Keratinocyte (primary cell): Measurements from ENCODE around the gene NR1D2. TPM values are rescaled to one million over a fixed set of nuclear protein-coding genes. Genes with fewer than 3 reads are reported as not detected.

ENCODE experiments used
- DNase-seq: peaks from one replicate; pipeline ENCODE4 v3.0.0-alpha.2; 2011; ENCODE audit warnings: low read depth, missing footprints, low spot score
- FAIRE-seq: peaks from 2 replicates; lab custom pipeline; 2011; peaks lifted over from hg19 to GRCh38; lab: Jason Lieb, UNC
- H2AFZ ChIP-seq: 2 replicates; pipeline ENCODE4 v1.6.0; 2012; ENCODE audit warnings: low read length, control low read depth, inconsistent platforms; ENCODE audit not compliant: control insufficient read depth
- H3K27ac ChIP-seq: 2 replicates; pipeline ENCODE4 v1.5.1; 2011; ENCODE audit warnings: low read length; ENCODE audit not compliant: control insufficient read depth, insufficient read depth
- H3K27me3 ChIP-seq: 3 replicates; pipeline ENCODE4 v1.6.0; 2011; ENCODE audit warnings: low read length; ENCODE audit not compliant: control insufficient read depth, insufficient read depth; ENCODE audit errors: extremely low read depth
- H3K36me3 ChIP-seq, 2 experiments: 2 replicates in 1 of 2; 3 replicates in 1 of 2; pipeline ENCODE4 v1.5.1; 2011; ENCODE audit warnings: low read length in 2 of 2, mild to moderate bottlenecking in 1 of 2; ENCODE audit not compliant: control insufficient read depth in 2 of 2, insufficient read depth in 2 of 2; ENCODE audit errors: extremely low read depth in 1 of 2
- H3K4me1 ChIP-seq: 3 replicates; pipeline ENCODE4 v1.5.1; 2011; ENCODE audit warnings: low read length; ENCODE audit not compliant: control insufficient read depth, insufficient read depth; ENCODE audit errors: extremely low read depth
- H3K4me2 ChIP-seq: 3 replicates; pipeline ENCODE4 v1.6.0; 2011; ENCODE audit warnings: low read depth, low read length; ENCODE audit not compliant: control insufficient read depth, insufficient read depth; ENCODE audit errors: extremely low read depth
- H3K4me3 ChIP-seq, 3 experiments: fragments of 200-600 bp in 1 of 3; sonication (generic) in 1 of 3; 2 replicates in 2 of 3; 3 replicates in 1 of 3; pipeline ENCODE4 v1.5.1; 2011 to 2016; ENCODE audit warnings: low read length in 3 of 3, mild to moderate bottlenecking in 3 of 3, control low read depth in 2 of 3, inconsistent platforms in 1 of 3, low read depth in 1 of 3, mixed read lengths in 1 of 3, mixed run types in 1 of 3, moderate library complexity in 1 of 3; ENCODE audit not compliant: control insufficient read depth in 2 of 3, insufficient read depth in 2 of 3; ENCODE audit errors: extremely low read depth in 1 of 3
- H3K79me2 ChIP-seq: 2 replicates; pipeline ENCODE4 v1.6.0; 2012; ENCODE audit warnings: low read length; ENCODE audit not compliant: control insufficient read depth, insufficient read depth
- H3K9ac ChIP-seq: 3 replicates; pipeline ENCODE4 v1.6.0; 2011; ENCODE audit warnings: low read length; ENCODE audit not compliant: control insufficient read depth, insufficient read depth; ENCODE audit errors: extremely low read depth
- H3K9me1 ChIP-seq: 3 replicates; pipeline ENCODE4 v1.6.0; 2011; ENCODE audit warnings: low read length; ENCODE audit not compliant: control insufficient read depth, insufficient read depth; ENCODE audit errors: extremely low read depth
- H3K9me3 ChIP-seq: 2 replicates; pipeline ENCODE4 v1.5.1; 2012; ENCODE audit warnings: low read depth, low read length; ENCODE audit not compliant: control insufficient read depth
- H4K20me1 ChIP-seq: 3 replicates; pipeline ENCODE4 v1.6.0; 2011; ENCODE audit warnings: low read length; ENCODE audit not compliant: control insufficient read depth, insufficient read depth; ENCODE audit errors: extremely low read depth
- EZH2 ChIP-seq: IDR thresholded peaks from one replicate; pipeline ENCODE4 v1.6.1; 2012; ENCODE audit warnings: inconsistent platforms, mild to moderate bottlenecking, low read length, moderate library complexity
- dilution Hi-C: fragments of 300-500 bp; cut with MboI; formaldehyde crosslinking; loops from one replicate; pipeline ENCODE4 v1.7.0; 2020; ENCODE audit warnings: low sequenced_read_pairs; ENCODE audit not compliant: extremely low pct_ligation_motif_present
- polyA plus RNA-seq, 5 experiments: library from polyadenylated mRNA; depleted of rRNA in 3 of 5; stranded (reverse) in 3 of 5; stranded (forward) in 1 of 5; unstranded in 1 of 5; fragments of >200 nt; gene quantifications; 1 replicate in 1 of 5; 2 replicates in 3 of 5; 3 replicates in 1 of 5; pipeline versions ENCODE4 v1.2.1 to v1.2.3, GENCODE V29; 2011 to 2012; ENCODE audit warnings: missing spikeins in 2 of 5, low read depth in 1 of 5, low replicate concordance in 1 of 5
- TF ChIP-seq, protein P1 (sequence below), 3 experiments: IDR thresholded peaks in 1 of 3; conservative IDR thresholded peaks in 1 of 3; optimal IDR thresholded peaks in 1 of 3; 2 replicates in 2 of 3; 3 replicates in 1 of 3; pipeline versions ENCODE3 to v1.5.1; 2011; ENCODE audit warnings: low read length in 3 of 3, mild to moderate bottlenecking in 3 of 3, moderate library complexity in 2 of 3, control low read depth in 1 of 3, inconsistent platforms in 1 of 3; ENCODE audit not compliant: insufficient read depth in 2 of 3; ENCODE audit errors: extremely low read depth in 1 of 3

NR1D2 gene
- polyA plus RNA-seq, 1 donor (not counting 4 experiments of a cell fraction or from before 2014, with no cell fraction given) = 10.3 TPM

DNA sequence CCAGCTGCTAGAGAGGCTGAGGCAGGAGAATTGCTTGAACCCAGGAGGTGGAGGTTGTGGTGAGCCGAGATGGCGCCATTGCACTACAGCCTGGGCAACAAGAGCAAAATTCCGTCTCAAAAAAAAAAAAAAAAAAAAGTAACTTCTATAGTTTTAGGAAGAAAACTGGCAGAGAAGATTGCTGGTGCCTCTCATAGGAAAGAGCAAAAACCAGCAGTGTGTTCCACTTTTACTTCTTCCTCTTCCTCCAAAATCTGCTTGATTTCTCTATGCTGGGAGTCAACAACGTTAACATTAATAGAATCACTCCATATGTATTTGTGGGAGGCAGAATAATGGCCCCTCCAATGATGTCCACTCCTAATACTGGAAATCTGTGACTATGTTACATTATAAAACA is 12.5 kb upstream of the NR1D2 start:
- no peaks in the 10 kb centered on the region for H3K27me3 ChIP-seq
- H3K79me2 ChIP-seq = no peaks in the 10 kb centered on the region
- H3K4me1 ChIP-seq = peaks cover 9% of the 10 kb centered on the region
- FAIRE-seq = no peak
- H4K20me1 ChIP-seq = no peaks in the 10 kb centered on the region
- no peaks in the 10 kb centered on the region for H3K9me3 ChIP-seq
- no peak overlapping the region for H3K27ac ChIP-seq
- no peak overlapping the region for H3K4me2 ChIP-seq
- H3K9ac ChIP-seq = no peak overlapping the region
- H3K4me3 ChIP-seq = no peak overlapping the region
- no peak for TF ChIP-seq EZH2
- TF ChIP-seq, protein P1, sequence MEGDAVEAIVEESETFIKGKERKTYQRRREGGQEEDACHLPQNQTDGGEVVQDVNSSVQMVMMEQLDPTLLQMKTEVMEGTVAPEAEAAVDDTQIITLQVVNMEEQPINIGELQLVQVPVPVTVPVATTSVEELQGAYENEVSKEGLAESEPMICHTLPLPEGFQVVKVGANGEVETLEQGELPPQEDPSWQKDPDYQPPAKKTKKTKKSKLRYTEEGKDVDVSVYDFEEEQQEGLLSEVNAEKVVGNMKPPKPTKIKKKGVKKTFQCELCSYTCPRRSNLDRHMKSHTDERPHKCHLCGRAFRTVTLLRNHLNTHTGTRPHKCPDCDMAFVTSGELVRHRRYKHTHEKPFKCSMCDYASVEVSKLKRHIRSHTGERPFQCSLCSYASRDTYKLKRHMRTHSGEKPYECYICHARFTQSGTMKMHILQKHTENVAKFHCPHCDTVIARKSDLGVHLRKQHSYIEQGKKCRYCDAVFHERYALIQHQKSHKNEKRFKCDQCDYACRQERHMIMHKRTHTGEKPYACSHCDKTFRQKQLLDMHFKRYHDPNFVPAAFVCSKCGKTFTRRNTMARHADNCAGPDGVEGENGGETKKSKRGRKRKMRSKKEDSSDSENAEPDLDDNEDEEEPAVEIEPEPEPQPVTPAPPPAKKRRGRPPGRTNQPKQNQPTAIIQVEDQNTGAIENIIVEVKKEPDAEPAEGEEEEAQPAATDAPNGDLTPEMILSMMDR (optimal IDR thresholded peaks at IDR 0.05 in 1 of 3, IDR thresholded peaks at IDR 0.05 in 1 of 3, conservative IDR thresholded peaks at IDR 0.05 in 1 of 3; ENCODE audit: extremely low read depth in 1 of 3, insufficient read depth in 2 of 3, low read length in 3 of 3) = no peak
- dilution Hi-C loops = no loop called here
- H2AFZ ChIP-seq = no peak overlapping the region
- H3K9me1 ChIP-seq = no peaks in the 10 kb centered on the region
- no peak for DNase-seq
- H3K36me3 ChIP-seq = no peaks in the 10 kb centered on the region

DNA sequence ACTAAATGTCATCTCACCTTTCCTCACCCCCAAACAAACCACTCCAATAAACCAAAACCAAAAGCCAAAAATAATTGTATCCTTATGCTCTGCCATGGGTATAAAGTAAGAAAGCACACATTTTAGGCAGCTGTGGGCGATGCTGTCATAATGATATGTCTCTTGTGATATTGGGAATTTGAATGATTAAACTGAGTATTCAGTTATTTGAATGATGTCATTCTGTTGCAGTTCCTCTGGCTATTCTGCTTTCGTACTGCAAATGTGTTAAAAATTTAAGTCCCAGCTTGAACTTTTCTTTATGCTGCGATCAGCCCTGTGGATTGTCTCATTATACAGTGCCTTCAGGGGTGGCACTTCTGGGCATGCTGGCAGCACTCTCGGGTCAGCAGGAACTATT is 10.8 kb upstream of the NR1D2 start:
- no peak overlapping the region for H2AFZ ChIP-seq
- no peak overlapping the region for H3K4me2 ChIP-seq
- H3K9me1 ChIP-seq = no peaks in the 10 kb centered on the region
- no peaks in the 10 kb centered on the region for H3K27me3 ChIP-seq
- DNase-seq (no peak), FAIRE-seq (no peak)
- no peaks in the 10 kb centered on the region for H4K20me1 ChIP-seq
- H3K4me1 ChIP-seq = no peaks in the 10 kb centered on the region
- no peaks in the 10 kb centered on the region for H3K79me2 ChIP-seq
- no peak overlapping the region for H3K9ac ChIP-seq
- no peaks in the 10 kb centered on the region for H3K36me3 ChIP-seq
- no peak for TF ChIP-seq EZH2
- TF ChIP-seq, protein P1 (optimal IDR thresholded peaks at IDR 0.05 in 1 of 3, IDR thresholded peaks at IDR 0.05 in 1 of 3, conservative IDR thresholded peaks at IDR 0.05 in 1 of 3; ENCODE audit: extremely low read depth in 1 of 3, insufficient read depth in 2 of 3, low read length in 3 of 3) = no peak
- dilution Hi-C loops = no loop called here
- no peak overlapping the region for H3K27ac ChIP-seq
- H3K4me3 ChIP-seq = no peak overlapping the region
- H3K9me3 ChIP-seq = no peaks in the 10 kb centered on the region
